ENCODE results near the gene VSIG4.

The VSIG4 gene

DNA sequence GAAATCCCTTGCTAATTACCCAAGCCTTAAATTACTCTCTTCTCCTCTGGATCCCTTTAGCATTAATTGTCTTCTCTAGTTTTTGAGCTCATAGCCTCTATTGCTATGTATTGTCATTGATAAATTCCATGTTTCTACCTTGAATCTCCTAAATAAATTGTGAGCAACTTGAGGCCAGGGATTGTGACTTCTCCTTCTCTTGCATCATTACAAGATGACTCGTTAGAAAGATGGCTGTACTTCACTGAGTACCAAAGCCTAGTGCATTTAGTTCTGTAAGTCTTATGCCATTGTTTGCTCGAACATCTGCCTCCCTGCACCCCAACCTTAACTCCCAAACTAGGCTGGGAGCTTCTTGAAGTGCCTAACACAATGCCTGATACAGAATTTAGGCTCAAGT is 15.3 kb downstream of the VSIG4 start:
- DNase-seq (ENCODE audit: low spot score), result no peak
- Histone ChIP-seq H4K91ac (ENCODE audit: low read depth, low read length, poor library complexity) (no peak overlapping the region), H3K4me2 (ENCODE audit: insufficient read depth, low read length, poor library complexity, severe bottlenecking) (no peak overlapping the region), H3K27me3 (ENCODE audit: control insufficient read depth in 3 of 3, insufficient read depth in 3 of 3, low read depth in 1 of 3, low read length in 3 of 3) (no peaks in the 10 kb centered on the region), H2BK12ac (ENCODE audit: low read length) (no peak overlapping the region), H2BK120ac (ENCODE audit: low read depth, low read length) (no peak overlapping the region), H3K36me3 (replicated peaks in 1 of 2; ENCODE audit: control insufficient read depth in 2 of 2, insufficient read depth in 2 of 2, low read length in 2 of 2) (no peaks in the 10 kb centered on the region), H4K8ac (ENCODE audit: low read depth, low read length) (no peak overlapping the region), H3K79me1 (ENCODE audit: low read depth, low read length) (no peaks in the 10 kb centered on the region), H3K18ac (ENCODE audit: low read length) (no peak overlapping the region), H2BK15ac (ENCODE audit: low read length) (no peak overlapping the region), H3K23ac (ENCODE audit: low read depth, low read length, poor library complexity) (no peak overlapping the region), H3K27ac (replicated peaks; ENCODE audit: low read length) (no peak overlapping the region), H3K4ac (ENCODE audit: low read length) (no peak overlapping the region), H2BK5ac (ENCODE audit: low read length) (no peak overlapping the region), H2AFZ (ENCODE audit: low read length) (no peak overlapping the region), H3K4me3 (ENCODE audit: low read length in 2 of 2) (no peak overlapping the region), H3K9me3 (replicated peaks in 1 of 2; ENCODE audit: control insufficient read depth in 2 of 2, insufficient read depth in 1 of 2, low read depth in 1 of 2, low read length in 2 of 2) (no peaks in the 10 kb centered on the region), H3K9ac (ENCODE audit: low read depth, low read length, poor library complexity) (no peak overlapping the region), H3K14ac (ENCODE audit: low read length) (no peak overlapping the region), H3K4me1 (ENCODE audit: control insufficient read depth in 2 of 2, insufficient read depth in 1 of 2, low read depth in 1 of 2, low read length in 2 of 2) (no peaks in the 10 kb centered on the region), H2AK5ac (ENCODE audit: low read depth, low read length) (no peak overlapping the region)
- WGBS, 2 donors (ENCODE audit: extremely low coverage in 2 of 2, insufficient read length in 2 of 2, insufficient replicate concordance in 1 of 2), result no CpG with 5 or more reads among the region's 2 CpGs

DNA sequence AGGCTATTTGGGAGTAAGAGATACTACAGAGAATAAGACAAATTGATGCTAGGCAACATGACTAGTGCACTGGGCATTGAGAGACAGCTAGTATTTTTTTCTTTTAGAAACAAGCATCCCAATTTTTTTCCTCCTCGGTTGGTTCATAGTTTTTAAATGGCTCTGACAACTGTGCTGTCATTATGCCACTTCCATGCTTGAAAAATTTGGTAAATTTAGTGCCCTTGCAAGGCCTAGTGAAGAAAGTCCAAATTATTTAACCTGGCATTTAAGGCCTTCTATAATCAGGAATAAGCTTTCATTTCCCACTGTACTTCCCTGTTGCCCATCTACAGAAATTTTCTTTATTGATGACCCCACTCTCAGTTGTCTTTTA is 15.8 kb downstream of the VSIG4 start:
- H3K9ac ChIP-seq (ENCODE audit: low read depth, low read length, poor library complexity), result no peak overlapping the region
- H4K8ac ChIP-seq (ENCODE audit: low read depth, low read length), result no peak overlapping the region
- H2BK15ac ChIP-seq (ENCODE audit: low read length), result no peak overlapping the region
- no peak overlapping the region for H2BK120ac ChIP-seq (ENCODE audit: low read depth, low read length)
- H3K18ac ChIP-seq (ENCODE audit: low read length), result no peak overlapping the region
- H3K9me3 ChIP-seq (replicated peaks in 1 of 2; ENCODE audit: control insufficient read depth in 2 of 2, insufficient read depth in 1 of 2, low read depth in 1 of 2, low read length in 2 of 2), result no peaks in the 10 kb centered on the region
- no peak overlapping the region for H2BK5ac ChIP-seq (ENCODE audit: low read length)
- no peaks in the 10 kb centered on the region for H3K27me3 ChIP-seq (ENCODE audit: control insufficient read depth in 3 of 3, insufficient read depth in 3 of 3, low read depth in 1 of 3, low read length in 3 of 3)
- H3K36me3 ChIP-seq (replicated peaks in 1 of 2; ENCODE audit: control insufficient read depth in 2 of 2, insufficient read depth in 2 of 2, low read length in 2 of 2), result no peaks in the 10 kb centered on the region
- no CpG with 5 or more reads among the region's 1 CpG for WGBS, 2 donors (ENCODE audit: extremely low coverage in 2 of 2, insufficient read length in 2 of 2, insufficient replicate concordance in 1 of 2)
- no peak overlapping the region for H3K4ac ChIP-seq (ENCODE audit: low read length)
- no peak overlapping the region for H3K4me2 ChIP-seq (ENCODE audit: insufficient read depth, low read length, poor library complexity, severe bottlenecking)
- H2BK12ac ChIP-seq (ENCODE audit: low read length), result no peak overlapping the region
- H2AK5ac ChIP-seq (ENCODE audit: low read depth, low read length), result no peak overlapping the region
- DNase-seq (ENCODE audit: low spot score), result no peak
- H3K4me1 ChIP-seq (ENCODE audit: control insufficient read depth in 2 of 2, insufficient read depth in 1 of 2, low read depth in 1 of 2, low read length in 2 of 2), result no peaks in the 10 kb centered on the region
- no peak overlapping the region for H2AFZ ChIP-seq (ENCODE audit: low read length)
- no peak overlapping the region for H3K27ac ChIP-seq (replicated peaks; ENCODE audit: low read length)
- no peak overlapping the region for H3K4me3 ChIP-seq (ENCODE audit: low read length in 2 of 2)
- no peak overlapping the region for H3K23ac ChIP-seq (ENCODE audit: low read depth, low read length, poor library complexity)
- no peak overlapping the region for H3K14ac ChIP-seq (ENCODE audit: low read length)
- H4K91ac ChIP-seq (ENCODE audit: low read depth, low read length, poor library complexity), result no peak overlapping the region
- no peaks in the 10 kb centered on the region for H3K79me1 ChIP-seq (ENCODE audit: low read depth, low read length)

DNA sequence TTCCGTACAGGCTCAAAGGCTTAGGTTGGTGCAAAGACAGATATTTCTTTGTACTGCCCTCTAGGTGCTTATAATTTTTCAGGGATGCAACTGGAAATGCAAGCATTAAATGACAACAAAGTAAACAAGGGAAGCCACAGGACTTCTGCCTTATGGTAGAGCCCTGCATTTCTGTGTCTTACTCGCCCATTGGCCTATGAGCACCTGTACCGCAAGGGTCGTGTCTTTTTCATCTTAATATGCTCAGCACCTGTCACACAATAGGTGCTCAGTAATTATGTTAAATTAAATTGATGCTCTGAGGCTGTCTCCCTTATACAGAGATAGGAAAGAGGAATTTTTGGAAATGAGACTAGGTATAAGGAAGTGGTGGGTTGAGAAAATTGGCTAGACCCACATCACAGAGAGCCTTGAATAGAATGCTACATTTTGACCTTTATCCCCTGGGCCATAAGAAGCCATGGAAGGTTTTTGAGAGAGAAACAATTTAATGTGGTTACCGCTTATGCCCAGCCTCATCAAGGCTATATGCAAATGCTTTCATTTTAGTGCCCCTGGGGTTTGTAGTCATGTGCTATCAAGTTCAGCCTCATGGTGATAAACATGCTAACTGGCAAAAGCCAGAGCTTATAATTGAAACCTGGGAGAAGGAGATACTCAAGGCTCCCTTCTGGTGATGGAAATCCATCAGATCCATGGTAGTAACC is 16.3 kb downstream of the VSIG4 start:
- H2BK15ac ChIP-seq (ENCODE audit: low read length), result no peak overlapping the region
- H3K9ac ChIP-seq (ENCODE audit: low read depth, low read length, poor library complexity), result no peak overlapping the region
- no peak overlapping the region for H2BK120ac ChIP-seq (ENCODE audit: low read depth, low read length)
- no peak overlapping the region for H3K18ac ChIP-seq (ENCODE audit: low read length)
- no peak overlapping the region for H2AFZ ChIP-seq (ENCODE audit: low read length)
- H2BK5ac ChIP-seq (ENCODE audit: low read length), result no peak overlapping the region
- no peaks in the 10 kb centered on the region for H3K36me3 ChIP-seq (replicated peaks in 1 of 2; ENCODE audit: control insufficient read depth in 2 of 2, insufficient read depth in 2 of 2, low read length in 2 of 2)
- no peak overlapping the region for H3K4me2 ChIP-seq (ENCODE audit: insufficient read depth, low read length, poor library complexity, severe bottlenecking)
- WGBS, 2 donors (ENCODE audit: extremely low coverage in 2 of 2, insufficient read length in 2 of 2, insufficient replicate concordance in 1 of 2), result no CpG with 5 or more reads among the region's 5 CpGs
- no peaks in the 10 kb centered on the region for H3K79me1 ChIP-seq (ENCODE audit: low read depth, low read length)
- H3K27me3 ChIP-seq (ENCODE audit: control insufficient read depth in 3 of 3, insufficient read depth in 3 of 3, low read depth in 1 of 3, low read length in 3 of 3), result no peaks in the 10 kb centered on the region
- H3K4me1 ChIP-seq (ENCODE audit: control insufficient read depth in 2 of 2, insufficient read depth in 1 of 2, low read depth in 1 of 2, low read length in 2 of 2), result no peaks in the 10 kb centered on the region
- H3K9me3 ChIP-seq (replicated peaks in 1 of 2; ENCODE audit: control insufficient read depth in 2 of 2, insufficient read depth in 1 of 2, low read depth in 1 of 2, low read length in 2 of 2), result no peaks in the 10 kb centered on the region
- no peak overlapping the region for H3K27ac ChIP-seq (replicated peaks; ENCODE audit: low read length)
- no peak overlapping the region for H3K14ac ChIP-seq (ENCODE audit: low read length)
- H2BK12ac ChIP-seq (ENCODE audit: low read length), result no peak overlapping the region
- no peak overlapping the region for H3K4me3 ChIP-seq (ENCODE audit: low read length in 2 of 2)
- H4K8ac ChIP-seq (ENCODE audit: low read depth, low read length), result no peak overlapping the region
- no peak overlapping the region for H4K91ac ChIP-seq (ENCODE audit: low read depth, low read length, poor library complexity)
- no peak overlapping the region for H3K23ac ChIP-seq (ENCODE audit: low read depth, low read length, poor library complexity)
- DNase-seq (ENCODE audit: low spot score), result no peak
- no peak overlapping the region for H3K4ac ChIP-seq (ENCODE audit: low read length)
- no peak overlapping the region for H2AK5ac ChIP-seq (ENCODE audit: low read depth, low read length)

DNA sequence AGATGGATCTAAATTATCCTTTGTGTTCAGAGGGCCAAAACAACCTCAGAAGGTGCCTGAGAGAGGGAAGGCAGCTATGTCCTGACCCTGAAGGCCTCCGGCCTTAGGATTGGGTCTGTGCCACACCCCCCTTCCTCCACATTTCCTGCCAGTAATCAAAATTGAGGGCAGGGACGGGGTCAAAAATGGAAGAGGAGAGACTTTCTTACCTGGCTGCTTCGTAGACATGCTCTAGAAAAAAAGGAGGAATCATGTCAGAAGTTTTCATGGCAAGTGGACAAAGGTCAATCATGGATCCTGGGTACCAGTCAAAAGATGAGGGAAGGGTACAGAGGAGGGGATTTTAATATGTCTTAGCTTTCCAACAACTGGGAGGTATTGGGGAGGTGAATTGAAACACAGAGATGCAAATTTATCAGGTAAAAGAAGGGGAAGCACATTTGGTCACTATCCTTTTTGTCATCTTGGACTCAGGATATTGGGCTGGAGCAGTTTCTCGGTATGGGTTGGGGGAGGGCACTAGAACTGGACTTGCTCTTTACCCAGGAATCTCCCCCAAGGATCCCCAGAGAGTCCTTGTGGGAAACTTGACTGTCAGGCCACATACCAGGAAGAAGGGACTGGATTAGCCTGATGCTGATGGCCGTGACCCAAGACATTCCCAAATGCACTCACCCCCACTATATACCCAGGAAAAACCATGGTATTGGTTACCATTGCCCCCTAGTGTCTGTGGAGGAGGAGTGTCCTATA is 17.1 kb downstream of the VSIG4 start:
- Histone ChIP-seq H3K4me1 (ENCODE audit: control insufficient read depth in 2 of 2, insufficient read depth in 1 of 2, low read depth in 1 of 2, low read length in 2 of 2) (no peaks in the 10 kb centered on the region), H3K27ac (replicated peaks; ENCODE audit: low read length) (no peak overlapping the region), H3K9me3 (replicated peaks in 1 of 2; ENCODE audit: control insufficient read depth in 2 of 2, insufficient read depth in 1 of 2, low read depth in 1 of 2, low read length in 2 of 2) (no peaks in the 10 kb centered on the region), H3K23ac (ENCODE audit: low read depth, low read length, poor library complexity) (no peak overlapping the region), H3K4me3 (ENCODE audit: low read length in 2 of 2) (no peak overlapping the region), H4K91ac (ENCODE audit: low read depth, low read length, poor library complexity) (no peak overlapping the region), H3K4me2 (ENCODE audit: insufficient read depth, low read length, poor library complexity, severe bottlenecking) (no peak overlapping the region), H2AFZ (ENCODE audit: low read length) (no peak overlapping the region), H2BK15ac (ENCODE audit: low read length) (no peak overlapping the region), H4K8ac (ENCODE audit: low read depth, low read length) (no peak overlapping the region), H3K18ac (ENCODE audit: low read length) (no peak overlapping the region), H3K14ac (ENCODE audit: low read length) (no peak overlapping the region), H3K4ac (ENCODE audit: low read length) (no peak overlapping the region), H2BK120ac (ENCODE audit: low read depth, low read length) (no peak overlapping the region), H3K9ac (ENCODE audit: low read depth, low read length, poor library complexity) (no peak overlapping the region), H2BK12ac (ENCODE audit: low read length) (no peak overlapping the region), H3K79me1 (ENCODE audit: low read depth, low read length) (no peaks in the 10 kb centered on the region), H2BK5ac (ENCODE audit: low read length) (no peak overlapping the region), H3K27me3 (ENCODE audit: control insufficient read depth in 3 of 3, insufficient read depth in 3 of 3, low read depth in 1 of 3, low read length in 3 of 3) (no peaks in the 10 kb centered on the region), H2AK5ac (ENCODE audit: low read depth, low read length) (no peak overlapping the region), H3K36me3 (replicated peaks in 1 of 2; ENCODE audit: control insufficient read depth in 2 of 2, insufficient read depth in 2 of 2, low read length in 2 of 2) (no peaks in the 10 kb centered on the region)
- no CpG with 5 or more reads among the region's 5 CpGs for whole genome bisulfite sequencing, 2 donors (ENCODE audit: extremely low coverage in 2 of 2, insufficient read length in 2 of 2, insufficient replicate concordance in 1 of 2)
- DNase-seq (ENCODE audit: low spot score), result no peak

All from neuronal stem cell (in vitro differentiated cells).